PFSK-1 (cell line): ENCODE results near the gene LY6G5C.

Experiments
- FOXP2 ChIP-seq: optimal IDR thresholded peaks from 2 replicates; pipeline ENCODE3; 2011; ENCODE audit warnings: borderline replicate concordance, control low read depth, inconsistent platforms; ENCODE audit not compliant: insufficient read depth; ENCODE audit errors: extremely low read length, extremely low read depth
- POLR2AphosphoS5 ChIP-seq: IDR thresholded peaks from 2 replicates; pipeline ENCODE4 v1.6.1; 2012; ENCODE audit warnings: low read depth, mild to moderate bottlenecking, control low read depth, low read length, moderate library complexity
- REST ChIP-seq, 2 experiments: IDR thresholded peaks; 2 replicates each; pipeline versions ENCODE4 v1.6.1 to v1.8.0; 2011 to 2012; ENCODE audit warnings: low read depth in 2 of 2, low read length in 2 of 2, control low read depth in 1 of 2, inconsistent platforms in 1 of 2, mild to moderate bottlenecking in 1 of 2, moderate library complexity in 1 of 2; ENCODE audit not compliant: insufficient read depth in 1 of 2
- SIN3A ChIP-seq: IDR thresholded peaks from 2 replicates; pipeline ENCODE4 v1.6.1; 2012; ENCODE audit warnings: mild to moderate bottlenecking, low read length, moderate library complexity, borderline replicate concordance; ENCODE audit not compliant: insufficient read depth
- TAF1 ChIP-seq: IDR thresholded peaks from 2 replicates; pipeline ENCODE4 v1.6.1; 2012; ENCODE audit warnings: low read length, control low read depth, borderline replicate concordance; ENCODE audit not compliant: insufficient read depth

LY6G5C gene

GRCh38 chr6:31717499-31718222 lies 36.8 kb upstream of the LY6G5C start:
- no peak for TF ChIP-seq REST (IDR thresholded peaks at IDR 0.05; ENCODE audit: insufficient read depth in 1 of 2, low read depth in 2 of 2, low read length in 2 of 2)
- no peak for TF ChIP-seq TAF1
- TF ChIP-seq POLR2AphosphoS5 = no peak
- no peak for TF ChIP-seq FOXP2
- no peak for TF ChIP-seq SIN3A

- TF ChIP-seq SIN3A (no peak), TAF1 (no peak), FOXP2 (no peak), REST (IDR thresholded peaks at IDR 0.05; ENCODE audit: insufficient read depth in 1 of 2, low read depth in 2 of 2, low read length in 2 of 2) (no peak), POLR2AphosphoS5 (no peak)
These were observed 34.4 kb upstream of the LY6G5C start, which contains the start of gene LY6G6D for GRCh38 chr6:31715022-31715958. TSS of gene LY6G6D (plus strand) at chr6:31715348. CDS start at chr6:31715356, 8 bp downstream.

GRCh38 chr6:31713991-31714684 lies 33.3 kb upstream of the LY6G5C start:
- TF ChIP-seq FOXP2 (no peak), REST (IDR thresholded peaks at IDR 0.05; ENCODE audit: insufficient read depth in 1 of 2, low read depth in 2 of 2, low read length in 2 of 2) (no peak), POLR2AphosphoS5 (no peak), TAF1 (no peak)

- no peak for TF ChIP-seq SIN3A
- no peak for TF ChIP-seq TAF1
- no peak for TF ChIP-seq FOXP2
- no peak for TF ChIP-seq POLR2AphosphoS5
These were observed 32.6 kb upstream of the LY6G5C start for GRCh38 chr6:31713465-31713864.

- no peak for TF ChIP-seq FOXP2
- no peak for TF ChIP-seq SIN3A
- no peak for TF ChIP-seq REST (IDR thresholded peaks at IDR 0.05; ENCODE audit: insufficient read depth in 1 of 2, low read depth in 2 of 2, low read length in 2 of 2)
- TF ChIP-seq TAF1 = no peak
- no peak for TF ChIP-seq POLR2AphosphoS5
These were observed 31.4 kb upstream of the LY6G5C start for GRCh38 chr6:31712296-31712695.
